Sigmoid colon (tissue), 4 donors: ENCODE measurements around the gene C22orf31.

Experiments
- CTCF ChIP-seq, 4 experiments: fragments of 450-650 bp in 3 of 4; fragments of 200-600 bp in 1 of 4; IDR thresholded peaks; one replicate each; pipeline ENCODE4 v1.5.1; 2016 to 2019; ENCODE audit warnings: antibody characterized with exemption in 4 of 4, mild to moderate bottlenecking in 3 of 4, moderate library complexity in 2 of 4
- EP300 ChIP-seq, 4 donors: sonication (generic); formaldehyde crosslinking; IDR thresholded peaks; one replicate each; pipeline ENCODE4 v1.6.1; 2017; ENCODE audit warnings: antibody characterized with exemption in 4 of 4
- POLR2AphosphoS5 ChIP-seq, 4 donors: sonication (generic); formaldehyde crosslinking; IDR thresholded peaks; one replicate each; pipeline ENCODE4 v1.6.1; 2017; ENCODE audit warnings: antibody characterized with exemption in 4 of 4

GRCh38 chr22:29053048-29053702 is 8.5 kb downstream of the C22orf31 start:
- no peak for TF ChIP-seq POLR2AphosphoS5 (IDR thresholded peaks at IDR 0.05)
- no peak for TF ChIP-seq CTCF (IDR thresholded peaks at IDR 0.05)
- no peak for TF ChIP-seq EP300 (IDR thresholded peaks at IDR 0.05)
